ENCODE data around the gene RNF39.

- TF ChIP-seq CTCF (conservative IDR thresholded peaks at IDR 0.05), result no peak
- TF ChIP-seq EZH2 (IDR thresholded peaks at IDR 0.05; ENCODE audit: low read depth), result no peak
Observed at GRCh38 chr6:30025186-30025585, 50.4 kb downstream of the RNF39 start.
